HUES48 (cell line): ENCODE measurements around the gene COL5A2.

Experiments
- H3K27ac ChIP-seq: one replicate; pipeline ENCODE4 v1.7.0; 2013; ENCODE audit warnings: low read depth, low read length, inconsistent platforms
- H3K27me3 ChIP-seq: 2 replicates; pipeline ENCODE4 v1.6.1; 2013; ENCODE audit warnings: mild to moderate bottlenecking, low read length; ENCODE audit not compliant: control insufficient read depth, insufficient read depth
- H3K36me3 ChIP-seq: 2 replicates; pipeline ENCODE4 v1.6.1; 2013; ENCODE audit warnings: low read length; ENCODE audit not compliant: control insufficient read depth, insufficient read depth
- H3K4me1 ChIP-seq: 2 replicates; pipeline ENCODE4 v1.6.1; 2013; ENCODE audit warnings: mild to moderate bottlenecking, low read length; ENCODE audit not compliant: control insufficient read depth, insufficient read depth
- H3K4me3 ChIP-seq: 2 replicates; pipeline ENCODE4 v1.5.1; 2013; ENCODE audit warnings: mild to moderate bottlenecking, low read depth, low read length
- H3K9ac ChIP-seq: 2 replicates; pipeline ENCODE4 v1.6.1; 2013; ENCODE audit warnings: mild to moderate bottlenecking, low read depth, low read length, moderate library complexity
- H3K9me3 ChIP-seq: 2 replicates; pipeline ENCODE4 v1.6.1; 2013; ENCODE audit warnings: low read length; ENCODE audit not compliant: control insufficient read depth, insufficient read depth

The COL5A2 gene

GRCh38 chr2:189163889-189164288 is 15.7 kb downstream of the COL5A2 start:
- Histone ChIP-seq H3K9ac (no peak overlapping the region; the same call in 1 of the 2 replicates), H3K4me1 (peaks cover 54% of the 10 kb centered on the region), H3K9me3 (no peaks in the 10 kb centered on the region), H3K27ac (peak overlapping the region; percentile 11), H3K4me3 (no peak overlapping the region), H3K36me3 (no peaks in the 10 kb centered on the region), H3K27me3 (no peaks in the 10 kb centered on the region)

- H3K27me3 ChIP-seq, result no peaks in the 10 kb centered on the region
- H3K27ac ChIP-seq, result no peak overlapping the region
- H3K9me3 ChIP-seq, result no peaks in the 10 kb centered on the region
- no peak overlapping the region for H3K9ac ChIP-seq
- H3K4me3 ChIP-seq, result no peak overlapping the region
- peaks cover 54% of the 10 kb centered on the region for H3K4me1 ChIP-seq
- no peaks in the 10 kb centered on the region for H3K36me3 ChIP-seq
Observed at GRCh38 chr2:189162566-189162965, 17.0 kb downstream of the COL5A2 start.

DNA sequence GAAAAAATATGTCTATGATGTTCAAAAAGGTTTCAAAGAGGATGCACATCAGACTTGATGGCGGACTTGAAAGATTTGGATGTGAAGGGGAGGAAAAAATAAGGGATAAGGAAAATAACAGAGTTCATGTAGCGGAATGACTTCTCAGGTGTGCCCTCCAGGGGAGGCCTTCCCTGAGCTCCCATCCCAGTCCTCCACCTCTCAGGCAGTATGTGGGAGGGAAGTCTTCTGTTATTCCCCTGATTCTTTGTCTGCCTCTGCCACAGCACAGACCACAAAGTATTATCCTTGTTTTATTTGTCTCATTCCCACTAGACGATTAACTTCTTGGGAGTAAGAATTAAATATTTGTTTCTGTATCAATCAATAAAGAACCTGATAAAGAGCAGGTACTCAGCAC is 17.7 kb downstream of the COL5A2 start:
- Histone ChIP-seq H3K27me3 (no peaks in the 10 kb centered on the region), H3K9me3 (no peaks in the 10 kb centered on the region), H3K27ac (no peak overlapping the region), H3K9ac (no peak overlapping the region), H3K4me1 (peaks cover 50% of the 10 kb centered on the region), H3K4me3 (no peak overlapping the region), H3K36me3 (no peaks in the 10 kb centered on the region)

- Histone ChIP-seq H3K9ac (no peak overlapping the region), H3K9me3 (no peaks in the 10 kb centered on the region), H3K4me1 (peaks cover 33% of the 10 kb centered on the region), H3K4me3 (no peak overlapping the region), H3K36me3 (no peaks in the 10 kb centered on the region), H3K27me3 (no peaks in the 10 kb centered on the region), H3K27ac (no peak overlapping the region)
Observed at GRCh38 chr2:189159717-189160116, 19.8 kb downstream of the COL5A2 start.

GRCh38 chr2:189159273-189159672 is 20.3 kb downstream of the COL5A2 start:
- Histone ChIP-seq H3K4me3 (no peak overlapping the region), H3K36me3 (no peaks in the 10 kb centered on the region), H3K9ac (no peak overlapping the region), H3K27ac (no peak overlapping the region), H3K27me3 (no peaks in the 10 kb centered on the region), H3K9me3 (no peaks in the 10 kb centered on the region), H3K4me1 (peaks cover 28% of the 10 kb centered on the region)

GRCh38 chr2:189157939-189158338 is 21.6 kb downstream of the COL5A2 start:
- no peaks in the 10 kb centered on the region for H3K36me3 ChIP-seq
- no peaks in the 10 kb centered on the region for H3K9me3 ChIP-seq
- no peak overlapping the region for H3K4me3 ChIP-seq
- H3K9ac ChIP-seq, result no peak overlapping the region
- peaks cover 15% of the 10 kb centered on the region for H3K4me1 ChIP-seq
- H3K27me3 ChIP-seq, result no peaks in the 10 kb centered on the region
- no peak overlapping the region for H3K27ac ChIP-seq

DNA sequence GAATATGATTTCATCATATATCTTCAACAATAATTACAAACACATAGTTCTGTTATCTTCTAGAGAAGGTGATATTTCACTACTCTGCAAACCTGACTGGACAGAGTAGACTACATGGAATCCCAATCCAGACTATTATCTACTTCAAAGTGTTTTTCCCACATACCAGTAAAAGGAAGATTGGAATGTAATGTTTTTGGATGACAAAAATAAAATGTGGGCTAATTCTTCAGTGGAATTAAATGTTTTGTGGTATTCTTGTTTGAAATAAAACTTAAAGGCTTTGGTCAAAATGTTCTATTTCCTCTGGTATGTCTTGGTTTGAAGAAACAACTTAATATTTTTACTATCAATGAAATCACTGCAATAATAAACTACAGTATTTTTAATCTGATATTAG is 22.1 kb downstream of the COL5A2 start:
- Histone ChIP-seq H3K4me1 (peaks cover 10% of the 10 kb centered on the region), H3K27me3 (no peaks in the 10 kb centered on the region), H3K27ac (no peak overlapping the region), H3K9me3 (no peaks in the 10 kb centered on the region), H3K4me3 (no peak overlapping the region), H3K36me3 (no peaks in the 10 kb centered on the region), H3K9ac (no peak overlapping the region)

GRCh38 chr2:189155795-189156194 is 23.8 kb downstream of the COL5A2 start:
- H3K4me1 ChIP-seq, result no peaks in the 10 kb centered on the region
- H3K9me3 ChIP-seq, result no peaks in the 10 kb centered on the region
- no peak overlapping the region for H3K4me3 ChIP-seq
- no peak overlapping the region for H3K9ac ChIP-seq
- no peaks in the 10 kb centered on the region for H3K27me3 ChIP-seq
- H3K36me3 ChIP-seq, result no peaks in the 10 kb centered on the region
- no peak overlapping the region for H3K27ac ChIP-seq

DNA sequence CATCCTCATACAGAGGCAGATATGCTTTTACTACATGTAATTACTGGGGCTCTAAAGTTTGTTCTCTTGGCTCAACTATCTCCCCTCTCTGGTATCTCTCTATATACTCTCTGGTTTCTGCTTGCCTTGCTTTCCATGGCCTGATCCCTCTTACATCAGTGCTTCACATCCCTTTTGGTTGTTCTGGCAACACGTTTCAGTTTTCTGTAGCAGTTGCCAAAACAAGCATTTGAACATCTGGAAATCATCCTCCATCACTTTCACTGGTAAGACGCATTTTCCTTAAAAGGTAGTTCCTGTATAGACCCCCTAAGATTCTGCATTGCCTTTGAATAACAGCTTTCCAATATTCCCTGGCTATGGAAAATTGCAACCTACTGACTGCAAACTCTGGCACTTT is 25.9 kb downstream of the COL5A2 start:
- Histone ChIP-seq H3K27ac (no peak overlapping the region), H3K27me3 (no peaks in the 10 kb centered on the region), H3K4me3 (no peak overlapping the region), H3K36me3 (no peaks in the 10 kb centered on the region), H3K9me3 (no peaks in the 10 kb centered on the region), H3K4me1 (no peaks in the 10 kb centered on the region), H3K9ac (no peak overlapping the region)

DNA sequence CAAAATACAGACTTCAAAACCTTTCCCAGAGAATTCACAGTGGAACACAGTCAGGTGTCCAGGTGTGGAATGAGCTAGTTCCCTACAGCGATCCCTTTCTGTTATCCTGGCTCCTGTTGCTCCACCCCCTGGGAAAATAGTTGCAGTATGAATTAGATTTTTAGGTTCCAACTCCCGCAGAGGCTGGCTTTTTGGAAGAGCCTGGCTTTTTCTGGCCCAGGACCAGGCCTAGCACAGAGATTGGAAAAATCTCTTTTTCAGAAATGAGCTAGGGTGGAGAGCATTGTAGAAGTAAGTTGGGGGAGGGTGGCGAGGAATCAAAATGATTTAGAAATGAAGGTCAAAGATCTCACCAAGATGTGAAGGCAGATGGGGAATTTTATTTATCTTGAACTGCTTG is 27.1 kb downstream of the COL5A2 start:
- no peak overlapping the region for H3K27ac ChIP-seq
- no peaks in the 10 kb centered on the region for H3K36me3 ChIP-seq
- H3K9me3 ChIP-seq, result no peaks in the 10 kb centered on the region
- H3K27me3 ChIP-seq, result no peaks in the 10 kb centered on the region
- no peak overlapping the region for H3K9ac ChIP-seq
- no peaks in the 10 kb centered on the region for H3K4me1 ChIP-seq
- H3K4me3 ChIP-seq, result no peak overlapping the region

DNA sequence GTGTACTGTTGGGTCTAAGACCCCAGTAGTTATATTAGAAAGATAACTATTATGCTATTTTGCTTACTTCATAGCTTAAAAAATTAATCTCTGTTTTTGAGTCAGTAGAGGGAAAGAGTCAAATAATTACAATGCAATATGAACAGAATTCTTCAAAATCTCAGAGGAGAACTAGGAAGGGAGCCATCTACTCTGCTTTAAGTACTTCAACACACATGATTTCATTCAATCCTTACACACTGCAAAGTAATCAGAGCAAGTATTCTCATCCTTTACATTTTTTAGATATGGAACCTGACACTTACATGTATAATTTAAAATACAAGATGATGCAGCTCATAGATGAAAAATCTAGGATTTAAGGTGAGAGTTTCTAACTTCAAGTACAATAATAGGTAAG is 27.7 kb downstream of the COL5A2 start:
- Histone ChIP-seq H3K4me1 (no peaks in the 10 kb centered on the region), H3K36me3 (no peaks in the 10 kb centered on the region), H3K4me3 (no peak overlapping the region), H3K27me3 (no peaks in the 10 kb centered on the region), H3K27ac (no peak overlapping the region), H3K9ac (no peak overlapping the region), H3K9me3 (no peaks in the 10 kb centered on the region)

- no peaks in the 10 kb centered on the region for H3K27me3 ChIP-seq
- no peaks in the 10 kb centered on the region; the same call in 1 of the 2 replicates for H3K4me1 ChIP-seq
- H3K4me3 ChIP-seq, result no peak overlapping the region
- H3K9ac ChIP-seq, result no peak overlapping the region
- H3K27ac ChIP-seq, result no peak overlapping the region
- no peaks in the 10 kb centered on the region for H3K9me3 ChIP-seq
- H3K36me3 ChIP-seq, result no peaks in the 10 kb centered on the region
Observed at GRCh38 chr2:189150033-189150432, 29.5 kb downstream of the COL5A2 start.
